Heart left ventricle (tissue), 16 donors: ENCODE data around the gene KLK13. TPM values are rescaled to one million over a fixed set of nuclear protein-coding genes. Genes with fewer than 3 reads are reported as not detected.

Source experiments
- ATAC-seq, 4 donors: fragments of 200-7000 bp; cut with Tn5 transposase; one replicate each; pipeline ENCODE4 v1.9.1; 2020 to 2022; ENCODE audit warnings: moderate library complexity in 4 of 4, mild to moderate bottlenecking in 3 of 4, moderate number of reproducible peaks in 1 of 4
- DNase-seq, 5 donors: peaks; one replicate each; pipeline ENCODE4 v3.0.0-alpha.2; 2020
- H3K27ac ChIP-seq, 12 donors: fragments of 200-600 bp; sonication (generic) in 4 of 12; one replicate each; pipeline versions ENCODE4 v1.5.0 to v1.8.0; 2016 to 2022; ENCODE audit warnings: mild to moderate bottlenecking in 2 of 12
- H3K27me3 ChIP-seq, 9 donors: fragments of 200-600 bp; sonication (generic) in 2 of 9; one replicate each; pipeline versions ENCODE4 v1.5.1 to v1.8.0; 2016 to 2022; ENCODE audit warnings: mild to moderate bottlenecking in 3 of 9
- H3K36me3 ChIP-seq, 9 donors: fragments of 200-600 bp; sonication (generic) in 2 of 9; one replicate each; pipeline versions ENCODE4 v1.5.0 to v1.8.0; 2018 to 2022; ENCODE audit warnings: mild to moderate bottlenecking in 2 of 9
- H3K4me1 ChIP-seq, 12 donors: fragments of 200-600 bp; sonication (generic) in 4 of 12; one replicate each; pipeline versions ENCODE4 v1.5.0 to v1.8.0; 2016 to 2022; ENCODE audit warnings: mild to moderate bottlenecking in 3 of 12
- H3K4me3 ChIP-seq, 12 donors: fragments of 200-600 bp; sonication (generic) in 4 of 12; one replicate each; pipeline versions ENCODE4 v1.5.0 to v1.8.0; 2017 to 2022; ENCODE audit warnings: mild to moderate bottlenecking in 9 of 12, moderate library complexity in 4 of 12
- H3K9me3 ChIP-seq, 12 donors: fragments of 200-600 bp; sonication (generic) in 4 of 12; one replicate each; pipeline versions ENCODE4 v1.5.0 to v1.8.0; 2016 to 2022; ENCODE audit warnings: mild to moderate bottlenecking in 1 of 12
- CTCF ChIP-seq, 12 donors: fragments of 200-600 bp; sonication (generic) in 4 of 12; IDR thresholded peaks; one replicate each; pipeline versions ENCODE4 v1.5.0 to v1.8.0; 2018 to 2022; ENCODE audit warnings: antibody characterized with exemption in 12 of 12, mild to moderate bottlenecking in 5 of 12
- POLR2A ChIP-seq, 2 donors: fragments of 450-650 bp; IDR thresholded peaks; one replicate each; pipeline ENCODE4 v1.6.1; 2017; ENCODE audit warnings: antibody characterized with exemption in 2 of 2, mild to moderate bottlenecking in 2 of 2, moderate library complexity in 2 of 2
- WGBS, 4 donors: extraction: QIAGEN DNeasy Blood & Tissue Kit in 2 of 4; methylation state at CpG; one replicate each; pipeline versions ENCODE4 v1.1.5 to v1.1.7; 2013 to 2018; 5-methylcytosine and 5-hydroxymethylcytosine counted together
- intact Hi-C, 10 donors: fragments of 100-400 bp; cut with DNase I; formaldehyde crosslinking; loops; one replicate each; pipeline versions ENCODE4 v1.11.1 to v1.14.2; 2022
- polyA plus RNA-seq, 2 donors: library from polyadenylated mRNA; stranded (reverse); fragments of 200-250 nt; gene quantifications; one replicate each; pipeline ENCODE4 v1.2.3, GENCODE V29; 2013
- total RNA-seq, 9 donors: library from RNA; depleted of rRNA in 2 of 9; stranded (reverse); fragments of >200 nt in 2 of 9; fragmentation: NEBNext Ultra II Directional in 3 of 9; extraction: Animal tissue kit (Norgen Biotek cat#: 25700) in 3 of 9; gene quantifications; one replicate each; pipeline versions ENCODE4 v1.1.0 to v1.2.4, GENCODE V29; 2016 to 2023
- donor health status: ischemic (EF 13 %, LVEDD 7.1; RV severe dilation, severe dysfunction).
- donor health status: healthy with polysubstance abuse.
- donor health status: DM: no; HTN: yes; CAD: no.
- donor health status: DM: no; HTN: no; CAD: no.
- donor health status: ischemic (EF 25% LVEDD 6.9; RV normal size, moderate dysfunction).
- donor health status: ischemic (EF 25% LVEDD 5.7; RV mildly dilated, moderate dysfunction).
- donor health status: healthy.
- donor health status: DM: yes; HTN: yes; CAD: no.
- donor health status: ischemic (EF 35%, LVEDD 5.7; RV mildly dilated, moderate dysfunction).
- donor health status: nonischemic (EF 11% LVEDD 7.7; RV severe dilation, severe dysfunction).
- donor health status: DM: yes; HTN: yes; CAD: no.
- donor health status: PGD.
- donor health status: ischemic (EF 29% LVEDD 5.4; RV normal size, mild dysfunction).
- donor health status: nonischemic (EF 23%, LVEDD 6.1; RV moderate dilation, normal function).

The KLK13 gene
- total and polyA plus RNA-seq, 11 donors: 0.90 to 2.2 TPM; not detected in 9

- H3K27me3 ChIP-seq: peaks cover 0 to 5% (median 0%) of the 10 kb centered on the region in 9 donors
- no peaks in the 10 kb centered on the region for H3K36me3 ChIP-seq
- TF ChIP-seq CTCF (IDR thresholded peaks at IDR 0.05): no peak
- TF ChIP-seq POLR2A (IDR thresholded peaks at IDR 0.05): no peak
- ATAC-seq (no peak), DNase-seq (no peak)
- no peak overlapping the region for H3K4me3 ChIP-seq
- 75 to 85% (median 83%) methylated on average over 9 of the region's 9 CpGs for WGBS, 4 donors
- intact Hi-C loops: no loop called here
- H3K9me3 ChIP-seq: no peaks in the 10 kb centered on the region
- peaks cover 0 to 4% (median 0%) of the 10 kb centered on the region in 12 donors for H3K4me1 ChIP-seq
- no peak overlapping the region for H3K27ac ChIP-seq
Observed at GRCh38 chr19:51043497-51043896, 21.4 kb downstream of the KLK13 start.

GRCh38 chr19:51040151-51040550, 24.7 kb downstream of the KLK13 start:
- 93 to 95% (median 93%) methylated on average over 6 of the region's 6 CpGs for whole genome bisulfite sequencing, 4 donors
- DNase-seq (no peak), ATAC-seq (no peak)
- H3K27me3 ChIP-seq: peaks cover 0 to 14% (median 1%) of the 10 kb centered on the region in 9 donors
- TF ChIP-seq CTCF (IDR thresholded peaks at IDR 0.05) (no peak), POLR2A (IDR thresholded peaks at IDR 0.05) (no peak)
- no peaks in the 10 kb centered on the region for H3K36me3 ChIP-seq
- no peak overlapping the region for H3K4me3 ChIP-seq
- H3K4me1 ChIP-seq: no peaks in the 10 kb centered on the region
- no peak overlapping the region for H3K27ac ChIP-seq
- no peaks in the 10 kb centered on the region for H3K9me3 ChIP-seq
- intact Hi-C loops: no loop called here

- Histone ChIP-seq H3K9me3 (no peaks in the 10 kb centered on the region), H3K4me3 (no peak overlapping the region), H3K36me3 (no peaks in the 10 kb centered on the region), H3K4me1 (no peaks in the 10 kb centered on the region), H3K27me3 (peaks cover 0 to 28% (median 5%) of the 10 kb centered on the region in 9 donors), H3K27ac (no peak overlapping the region)
- 26 to 35% (median 33%) methylated on average over 9 of the region's 9 CpGs for WGBS, 4 donors
- TF ChIP-seq CTCF (IDR thresholded peaks at IDR 0.05) (no peak), POLR2A (IDR thresholded peaks at IDR 0.05) (no peak)
- no peak for DNase-seq
- ATAC-seq: no peak
- intact Hi-C loops: no loop called here
Observed at GRCh38 chr19:51036519-51036918, 28.4 kb downstream of the KLK13 start.

GRCh38 chr19:51034704-51035103, 30.2 kb downstream of the KLK13 start, which contains the start of gene KLK12:
KLK12 (minus strand) TSS chr19:51035002; CDS start chr19:51034621, 381 bp downstream.
- TF ChIP-seq POLR2A (IDR thresholded peaks at IDR 0.05): no peak
- TF ChIP-seq CTCF (IDR thresholded peaks at IDR 0.05): no peak
- peaks cover 0 to 28% (median 5%) of the 10 kb centered on the region in 9 donors for H3K27me3 ChIP-seq
- H3K27ac ChIP-seq: no peak within 1 kb of the TSS
- no peaks in the 10 kb centered on the region for H3K4me1 ChIP-seq
- no peaks in the 10 kb centered on the region for H3K9me3 ChIP-seq
- DNase-seq (no peak), ATAC-seq (no peak)
- intact Hi-C loops: loop anchor here in 1 of 10 donors (5.0 kb wide), 1 partner anchor 48 kb away; the partner anchor contains the start of gene KLK14
- 50 to 66% (median 56%) methylated on average over 11 of the region's 11 CpGs for WGBS, 4 donors
- no peak within 1 kb of the TSS for H3K4me3 ChIP-seq
- H3K36me3 ChIP-seq: no peaks in the 10 kb centered on the region
